ENCODE measurements around the gene RYR3. TPM values are rescaled to one million over a fixed set of nuclear protein-coding genes. Genes with fewer than 3 reads are reported as not detected.

RYR3 gene
- total RNA-seq, 2 donors from 2014 or later, result 9.9 to 40.1 TPM

GRCh38 chr15:33473714-33474113 lies 162.9 kb downstream of the RYR3 start:
- H3K4me3 ChIP-seq, result no peak overlapping the region
- H3K27me3 ChIP-seq (replicated peaks; ENCODE audit: insufficient read depth), result no peaks in the 10 kb centered on the region
- H3K9me3 ChIP-seq, result no peaks in the 10 kb centered on the region
- DNase-seq (ENCODE audit: low spot score) (no peak), ATAC-seq (ENCODE audit: insufficient number of reproducible peaks, low FRiP score, low read depth) (no peak)
- no peak overlapping the region for H3K27ac ChIP-seq
- H3K36me3 ChIP-seq, result no peaks in the 10 kb centered on the region
- no peaks in the 10 kb centered on the region for H3K4me1 ChIP-seq (ENCODE audit: control insufficient read depth in 1 of 2, low read depth in 2 of 2)
- TF ChIP-seq CTCF (IDR thresholded peaks at IDR 0.05), result no peak

GRCh38 chr15:33476076-33476475 lies 165.3 kb downstream of the RYR3 start:
- no peaks in the 10 kb centered on the region for H3K4me1 ChIP-seq (ENCODE audit: control insufficient read depth in 1 of 2, low read depth in 2 of 2)
- no peaks in the 10 kb centered on the region for H3K36me3 ChIP-seq
- no peak overlapping the region for H3K27ac ChIP-seq
- no peaks in the 10 kb centered on the region for H3K9me3 ChIP-seq
- H3K27me3 ChIP-seq (replicated peaks; ENCODE audit: insufficient read depth), result no peaks in the 10 kb centered on the region
- no peak for DNase-seq (ENCODE audit: low spot score)
- no peak overlapping the region for H3K4me3 ChIP-seq
- no peak for ATAC-seq (ENCODE audit: insufficient number of reproducible peaks, low FRiP score, low read depth)
- no peak for TF ChIP-seq CTCF (IDR thresholded peaks at IDR 0.05)

GRCh38 chr15:33476908-33477307 lies 166.1 kb downstream of the RYR3 start:
- H3K27ac ChIP-seq, result no peak overlapping the region
- H3K4me3 ChIP-seq, result no peak overlapping the region
- H3K9me3 ChIP-seq, result peaks cover 2% of the 10 kb centered on the region
- no peak for ATAC-seq (ENCODE audit: insufficient number of reproducible peaks, low FRiP score, low read depth)
- no peak for DNase-seq (ENCODE audit: low spot score)
- no peaks in the 10 kb centered on the region for H3K4me1 ChIP-seq (ENCODE audit: control insufficient read depth in 1 of 2, low read depth in 2 of 2)
- no peaks in the 10 kb centered on the region for H3K27me3 ChIP-seq (replicated peaks; ENCODE audit: insufficient read depth)
- no peaks in the 10 kb centered on the region for H3K36me3 ChIP-seq
- TF ChIP-seq CTCF (IDR thresholded peaks at IDR 0.05), result no peak

- DNase-seq (ENCODE audit: low spot score), result no peak
- ATAC-seq (ENCODE audit: insufficient number of reproducible peaks, low FRiP score, low read depth), result no peak
- TF ChIP-seq CTCF (IDR thresholded peaks at IDR 0.05), result no peak
- no peak overlapping the region for H3K27ac ChIP-seq
- H3K4me3 ChIP-seq, result no peak overlapping the region
- H3K27me3 ChIP-seq (replicated peaks; ENCODE audit: insufficient read depth), result no peaks in the 10 kb centered on the region
- no peaks in the 10 kb centered on the region for H3K9me3 ChIP-seq
- no peaks in the 10 kb centered on the region for H3K36me3 ChIP-seq
- H3K4me1 ChIP-seq (ENCODE audit: control insufficient read depth in 1 of 2, low read depth in 2 of 2), result peaks cover 6 to 42% of the 10 kb centered on the region in 2 donors
Measured at GRCh38 chr15:33489335-33489734, 178.6 kb downstream of the RYR3 start.

- DNase-seq (ENCODE audit: low spot score) (no peak), ATAC-seq (ENCODE audit: insufficient number of reproducible peaks, low FRiP score, low read depth) (no peak)
- no peaks in the 10 kb centered on the region for H3K27me3 ChIP-seq (replicated peaks; ENCODE audit: insufficient read depth)
- H3K36me3 ChIP-seq, result no peaks in the 10 kb centered on the region
- no peak overlapping the region for H3K27ac ChIP-seq
- no peaks in the 10 kb centered on the region for H3K9me3 ChIP-seq
- H3K4me1 ChIP-seq (ENCODE audit: control insufficient read depth in 1 of 2, low read depth in 2 of 2), result peaks cover 6 to 42% of the 10 kb centered on the region in 2 donors
- no peak overlapping the region for H3K4me3 ChIP-seq
- no peak for TF ChIP-seq CTCF (IDR thresholded peaks at IDR 0.05)
Measured at GRCh38 chr15:33490703-33491102, 179.9 kb downstream of the RYR3 start.

All from thoracic aorta (tissue), 2 donors.